Fibroblast of lung (primary cell): ENCODE data around the gene FGF14. TPM values are rescaled to one million over a fixed set of nuclear protein-coding genes. Genes with fewer than 3 reads are reported as not detected.

ENCODE experiments used
- DNase-seq, 2 donors: peaks; one replicate each; pipeline versions ENCODE4 v3.0.0 to v3.0.0-alpha.2; 2010; ENCODE audit warnings: low read depth in 2 of 2
- H2AFZ ChIP-seq: 2 replicates; pipeline ENCODE4 v1.5.1; 2012; ENCODE audit warnings: low read length, control low read depth, inconsistent platforms
- H3K27ac ChIP-seq: 2 replicates; pipeline ENCODE4 v1.5.1; 2011; ENCODE audit warnings: low read length, control low read depth; ENCODE audit not compliant: insufficient read depth
- H3K27me3 ChIP-seq: 2 replicates; pipeline ENCODE4 v1.5.1; 2011; ENCODE audit warnings: mild to moderate bottlenecking, low read length; ENCODE audit not compliant: control insufficient read depth, insufficient read depth
- H3K36me3 ChIP-seq: 2 replicates; pipeline ENCODE4 v1.5.1; 2011; ENCODE audit warnings: low read length; ENCODE audit not compliant: control insufficient read depth, insufficient read depth
- H3K4me1 ChIP-seq: 2 replicates; pipeline ENCODE4 v1.5.1; 2011; ENCODE audit warnings: low read length; ENCODE audit not compliant: control insufficient read depth, insufficient read depth; ENCODE audit errors: extremely low read depth
- H3K4me2 ChIP-seq: 2 replicates; pipeline ENCODE4 v1.5.1; 2011; ENCODE audit warnings: low read length, control low read depth; ENCODE audit not compliant: insufficient read depth; ENCODE audit errors: extremely low read depth
- H3K4me3 ChIP-seq, 4 experiments: fragments of 200-600 bp in 1 of 4; sonication (generic) in 1 of 4; replicated peaks in 1 of 4; 2 replicates each; pipeline ENCODE4 v1.5.1; 2011 to 2016; ENCODE audit warnings: low read length in 4 of 4, low read depth in 3 of 4, mild to moderate bottlenecking in 3 of 4, control low read depth in 2 of 4, inconsistent platforms in 1 of 4, mixed read lengths in 1 of 4; ENCODE audit not compliant: insufficient read depth in 1 of 4; ENCODE audit errors: control extremely low read depth in 1 of 4
- H3K79me2 ChIP-seq: 2 replicates; pipeline ENCODE4 v1.5.1; 2012; ENCODE audit warnings: mild to moderate bottlenecking, low read length, inconsistent platforms; ENCODE audit not compliant: control insufficient read depth, insufficient read depth
- H3K9ac ChIP-seq: 2 replicates; pipeline ENCODE4 v1.5.1; 2011; ENCODE audit warnings: mild to moderate bottlenecking, low read length, control low read depth; ENCODE audit not compliant: insufficient read depth
- H3K9me3 ChIP-seq: 2 replicates; pipeline ENCODE4 v1.5.1; 2012; ENCODE audit warnings: low read depth, low read length; ENCODE audit not compliant: control insufficient read depth, insufficient read depth
- H4K20me1 ChIP-seq: 2 replicates; pipeline ENCODE4 v1.5.1; 2011; ENCODE audit warnings: low read length; ENCODE audit not compliant: control insufficient read depth, insufficient read depth; ENCODE audit errors: extremely low read depth
- CTCF ChIP-seq, 2 donors: IDR thresholded peaks in 1 of 2; conservative IDR thresholded peaks in 1 of 2; 1 replicate in 1 of 2; 2 replicates in 1 of 2; pipeline ENCODE4 v1.5.1; 2011 to 2012; ENCODE audit warnings: low read length in 2 of 2, control low read depth in 1 of 2, inconsistent platforms in 1 of 2, low read depth in 1 of 2, mild to moderate bottlenecking in 1 of 2
- EZH2 ChIP-seq: IDR thresholded peaks from 2 replicates; pipeline ENCODE4 v1.5.1; 2012; ENCODE audit warnings: low read length, control low read depth, mild to moderate bottlenecking; ENCODE audit errors: missing control alignments
- polyA plus RNA-seq, 2 donors: library from polyadenylated mRNA; depleted of rRNA in 1 of 2; stranded (reverse) in 1 of 2; unstranded in 1 of 2; fragments of >200 nt; gene quantifications; 2 replicates each; pipeline ENCODE4 v1.2.1, GENCODE V29; 2011 to 2012; ENCODE audit warnings: missing spikeins in 1 of 2
- total RNA-seq: library from RNA; depleted of rRNA; stranded (reverse); fragments of >200 nt; gene quantifications from 2 replicates; pipeline ENCODE4 v1.2.1, GENCODE V29; 2014

FGF14 gene
- total and polyA plus RNA-seq, 2 donors (not counting 1 experiment from before 2014, with no cell fraction given), result 0.94 to 7.8 TPM

- Histone ChIP-seq H3K4me1 (no peaks in the 10 kb centered on the region), H3K4me2 (no peak overlapping the region), H3K27ac (no peak overlapping the region), H2AFZ (no peak overlapping the region), H3K79me2 (no peaks in the 10 kb centered on the region), H3K27me3 (peaks cover 41% of the 10 kb centered on the region), H3K36me3 (no peaks in the 10 kb centered on the region), H4K20me1 (no peaks in the 10 kb centered on the region), H3K9ac (no peak overlapping the region), H3K9me3 (no peaks in the 10 kb centered on the region), H3K4me3 (no peak overlapping the region)
- TF ChIP-seq EZH2 (no peak), CTCF (conservative IDR thresholded peaks at IDR 0.05 in 1 of 2, IDR thresholded peaks at IDR 0.05 in 1 of 2; ENCODE audit: low read depth in 1 of 2, low read length in 2 of 2) (no peak)
- no peak for DNase-seq
Observed at GRCh38 chr13:101915755-101916107, 486.1 kb downstream of the FGF14 start.

- Histone ChIP-seq H3K36me3 (no peaks in the 10 kb centered on the region), H4K20me1 (no peaks in the 10 kb centered on the region), H3K4me1 (no peaks in the 10 kb centered on the region)
Observed at GRCh38 chr13:101915331-101915730, 486.5 kb downstream of the FGF14 start.

GRCh38 chr13:101911752-101912151, 490.1 kb downstream of the FGF14 start:
- Histone ChIP-seq H3K27ac (no peak overlapping the region), H3K27me3 (peaks cover 16% of the 10 kb centered on the region), H3K9me3 (no peaks in the 10 kb centered on the region), H3K4me2 (no peak overlapping the region), H3K79me2 (no peaks in the 10 kb centered on the region), H2AFZ (no peak overlapping the region), H3K4me1 (no peaks in the 10 kb centered on the region), H3K36me3 (no peaks in the 10 kb centered on the region), H3K4me3 (no peak overlapping the region), H4K20me1 (no peaks in the 10 kb centered on the region), H3K9ac (no peak overlapping the region)
- TF ChIP-seq EZH2, result no peak
- no peak for DNase-seq

More at GRCh38 chr13:101915331-101915730, 486.5 kb downstream of the FGF14 start:
- Histone ChIP-seq H3K27me3 (peaks cover 41% of the 10 kb centered on the region), H3K9ac (no peak overlapping the region), H3K4me2 (no peak overlapping the region), H3K4me3 (no peak overlapping the region), H2AFZ (no peak overlapping the region), H3K27ac (no peak overlapping the region), H3K79me2 (no peaks in the 10 kb centered on the region), H3K9me3 (no peaks in the 10 kb centered on the region)
- DNase-seq, result no peak
- TF ChIP-seq CTCF (conservative IDR thresholded peaks at IDR 0.05 in 1 of 2, IDR thresholded peaks at IDR 0.05 in 1 of 2; ENCODE audit: low read depth in 1 of 2, low read length in 2 of 2), result no peak
- no peak for TF ChIP-seq EZH2
